IMR-90 (cell line): ENCODE data around the gene ABHD6. TPM values are rescaled to one million over a fixed set of nuclear protein-coding genes. Genes with fewer than 3 reads are reported as not detected.

Experiments used
- ATAC-seq: fragments of 200-7000 bp; cut with Tn5 transposase; 2 replicates; pipeline ENCODE4 v1.9.1; 2020; ENCODE audit warnings: low read depth, mild to moderate bottlenecking, moderate library complexity
- BruUV-seq: library from RNA; stranded (reverse); fragments of 400-500 nt; replicated peaks from 2 replicates; lab custom pipeline; 2021; lab: Mats Ljungman, UMichigan
- CTCF ChIA-PET: fragments of 300-600 bp; formaldehyde crosslinking; extraction: SDS; loops from one replicate; lab custom pipeline; 2021; ENCODE audit warnings: antibody characterized with exemption; lab: Yijun Ruan, JAX
- POLR2A ChIA-PET: fragments of 300-600 bp; sonication (Branson Sonifier 250); formaldehyde crosslinking; loops from one replicate; lab custom pipeline; 2022; ENCODE audit warnings: antibody characterized with exemption; ENCODE audit not compliant: unreplicated experiment; lab: Charles Lee
- DNase-seq: peaks from one replicate; pipeline ENCODE4 v3.0.0; 2013
- H2AFZ ChIP-seq: replicated peaks from 2 replicates; pipeline ENCODE3; 2013; ENCODE audit warnings: low read length, mild to moderate bottlenecking; ENCODE audit not compliant: poor library complexity
- H2AK5ac ChIP-seq: 2 replicates; pipeline ENCODE4 v1.6.1; 2013; ENCODE audit warnings: low read depth, low read length, inconsistent platforms
- H2AK9ac ChIP-seq: replicated peaks from 2 replicates; pipeline ENCODE3; 2013; ENCODE audit warnings: mild to moderate bottlenecking, low read depth, low read length, moderate library complexity; ENCODE audit not compliant: poor library complexity
- H2BK120ac ChIP-seq: 2 replicates; pipeline ENCODE4 v1.6.1; 2013; ENCODE audit warnings: low read depth, low read length, inconsistent platforms
- H2BK15ac ChIP-seq: 3 replicates; pipeline ENCODE4 v1.6.1; 2013; ENCODE audit warnings: low read depth, low read length, inconsistent platforms
- H2BK20ac ChIP-seq: 2 replicates; pipeline ENCODE4 v1.6.1; 2013; ENCODE audit warnings: low read depth, mild to moderate bottlenecking, inconsistent platforms, low read length, moderate library complexity
- H2BK5ac ChIP-seq: 2 replicates; pipeline ENCODE4 v1.6.1; 2013; ENCODE audit warnings: mild to moderate bottlenecking, low read depth, low read length, inconsistent platforms; ENCODE audit not compliant: poor library complexity, severe bottlenecking
- H3K14ac ChIP-seq: replicated peaks from 2 replicates; pipeline ENCODE4 v1.6.1; 2013; ENCODE audit warnings: low read depth, low read length, inconsistent platforms
- H3K18ac ChIP-seq: 2 replicates; pipeline ENCODE4 v1.6.1; 2013; ENCODE audit warnings: low read depth, low read length, control low read depth
- H3K23ac ChIP-seq: 2 replicates; pipeline ENCODE4 v1.6.1; 2013; ENCODE audit warnings: low read depth, low read length, inconsistent platforms
- H3K27ac ChIP-seq: 2 replicates; pipeline ENCODE4 v1.5.1; 2013; ENCODE audit warnings: mild to moderate bottlenecking, control low read depth, low read length; ENCODE audit not compliant: insufficient read depth
- H3K27me3 ChIP-seq: 2 replicates; pipeline ENCODE4 v1.6.1; 2013; ENCODE audit warnings: low read length; ENCODE audit not compliant: control insufficient read depth, insufficient read depth
- H3K36me3 ChIP-seq: 2 replicates; pipeline ENCODE4 v1.6.1; 2013; ENCODE audit warnings: low read length, mixed read lengths; ENCODE audit not compliant: control insufficient read depth, insufficient read depth
- H3K4ac ChIP-seq: 2 replicates; pipeline ENCODE4 v1.6.1; 2013; ENCODE audit warnings: low read depth, low read length, inconsistent platforms
- H3K4me1 ChIP-seq: 2 replicates; pipeline ENCODE4 v1.6.1; 2013; ENCODE audit warnings: low read length, mixed read lengths; ENCODE audit not compliant: control insufficient read depth, insufficient read depth
- H3K4me2 ChIP-seq: 2 replicates; pipeline ENCODE4 v1.6.1; 2013; ENCODE audit warnings: low read depth, mild to moderate bottlenecking, control low read depth, low read length, moderate library complexity
- H3K4me3 ChIP-seq: 2 replicates; pipeline ENCODE4 v1.5.1; 2013; ENCODE audit warnings: low read depth, mild to moderate bottlenecking, control low read depth, low read length, moderate library complexity; ENCODE audit not compliant: insufficient read depth
- H3K56ac ChIP-seq: 2 replicates; pipeline ENCODE4 v1.6.1; 2013; ENCODE audit warnings: low read length, inconsistent platforms; ENCODE audit not compliant: insufficient read depth; ENCODE audit errors: extremely low read depth
- H3K79me1 ChIP-seq, 2 experiments: 2 replicates each; pipeline ENCODE4 v1.6.1; 2013; ENCODE audit warnings: low read length in 2 of 2, inconsistent platforms in 1 of 2, low read depth in 1 of 2
- H3K9ac ChIP-seq: 2 replicates; pipeline ENCODE4 v1.6.1; 2013; ENCODE audit warnings: low read depth, low read length, control low read depth
- H3K9me1 ChIP-seq: 2 replicates; pipeline ENCODE4 v1.6.1; 2013; ENCODE audit warnings: low read length, inconsistent platforms; ENCODE audit not compliant: insufficient read depth
- H3K9me3 ChIP-seq: 2 replicates; pipeline ENCODE4 v1.6.1; 2013; ENCODE audit warnings: low read length; ENCODE audit not compliant: control insufficient read depth, insufficient read depth
- H4K20me1 ChIP-seq: 2 replicates; pipeline ENCODE4 v1.6.1; 2013; ENCODE audit warnings: low read length, inconsistent platforms; ENCODE audit not compliant: insufficient read depth
- H4K5ac ChIP-seq: 2 replicates; pipeline ENCODE4 v1.6.1; 2013; ENCODE audit warnings: mild to moderate bottlenecking, low read depth, low read length, control low read depth
- H4K8ac ChIP-seq, 2 experiments: 2 replicates each; pipeline ENCODE4 v1.6.1; 2013; ENCODE audit warnings: low read depth in 2 of 2, low read length in 2 of 2, control low read depth in 1 of 2, inconsistent platforms in 1 of 2
- H4K91ac ChIP-seq: 2 replicates; pipeline ENCODE4 v1.6.1; 2013; ENCODE audit warnings: low read depth, low read length, inconsistent platforms; ENCODE audit not compliant: insufficient read depth
- BHLHE40 ChIP-seq: fragments of 150-350 bp; IDR thresholded peaks from 2 replicates; pipeline ENCODE4 v1.6.1; 2016; ENCODE audit warnings: mild to moderate bottlenecking, low read depth, low read length
- CEBPB ChIP-seq: IDR thresholded peaks from 2 replicates; pipeline ENCODE4 v1.6.1; 2012; ENCODE audit warnings: low read depth, low read length, improper control_type of control experiment
- CHD1 ChIP-seq: IDR thresholded peaks from 2 replicates; pipeline ENCODE4 v1.6.1; 2012; ENCODE audit warnings: low read depth, low read length, improper control_type of control experiment
- FOS ChIP-seq: fragments of 150-350 bp; IDR thresholded peaks from 2 replicates; pipeline ENCODE4 v1.6.1; 2016; ENCODE audit warnings: low read depth, low read length
- MAFK ChIP-seq: IDR thresholded peaks from 2 replicates; pipeline ENCODE4 v1.6.1; 2012; ENCODE audit warnings: low read depth, low read length, improper control_type of control experiment
- MAZ ChIP-seq: IDR thresholded peaks from 2 replicates; pipeline ENCODE4 v1.6.1; 2012; ENCODE audit warnings: low read depth, mild to moderate bottlenecking, low read length, improper control_type of control experiment, moderate library complexity, borderline replicate concordance
- MXI1 ChIP-seq: IDR thresholded peaks from 2 replicates; pipeline ENCODE4 v1.6.1; 2012; ENCODE audit warnings: low read depth, mild to moderate bottlenecking, low read length, moderate library complexity, borderline replicate concordance
- NFE2L2 ChIP-seq: fragments of 150-350 bp; IDR thresholded peaks from 2 replicates; pipeline ENCODE4 v1.6.1; 2016; ENCODE audit warnings: low read depth, mild to moderate bottlenecking, low read length
- POLR2A ChIP-seq: IDR thresholded peaks from 2 replicates; pipeline ENCODE4 v1.6.1; 2012; ENCODE audit warnings: mild to moderate bottlenecking, low read depth, low read length
- RAD21 ChIP-seq: IDR thresholded peaks from 2 replicates; pipeline ENCODE4 v1.6.1; 2012; ENCODE audit warnings: low read length, improper control_type of control experiment
- RCOR1 ChIP-seq: IDR thresholded peaks from 2 replicates; pipeline ENCODE4 v1.6.1; 2012; ENCODE audit warnings: mild to moderate bottlenecking, low read length, improper control_type of control experiment; ENCODE audit not compliant: insufficient replicate concordance
- RFX5 ChIP-seq: IDR thresholded peaks from 2 replicates; pipeline ENCODE4 v1.8.0; 2012; ENCODE audit warnings: low read depth, mild to moderate bottlenecking, low read length, moderate library complexity
- SMC3 ChIP-seq: fragments of 150-350 bp; IDR thresholded peaks from 2 replicates; pipeline ENCODE4 v1.6.1; 2016; ENCODE audit warnings: low read depth, mild to moderate bottlenecking, antibody characterized with exemption, low read length, moderate library complexity
- WGBS, 2 experiments: methylation state at CpG; one replicate each; pipeline versions ENCODE4 v1.1.5 to v1.1.7; 2013; ENCODE audit warnings: missing lambda C conversion rate in 2 of 2; ENCODE audit not compliant: insufficient read length in 1 of 2; ENCODE audit errors: extremely low coverage in 2 of 2; 5-methylcytosine and 5-hydroxymethylcytosine counted together
- dilution Hi-C: fragments of 300-500 bp; cut with HindIII; formaldehyde crosslinking; loops from one replicate; pipeline ENCODE4 v1.14.3; 2018; ENCODE audit warnings: low sequenced_read_pairs; ENCODE audit not compliant: unreplicated experiment
- in situ Hi-C: fragments of 300-500 bp; cut with MboI; formaldehyde crosslinking; loops from 3 replicates; pipeline ENCODE4 v1.14.3; 2019; ENCODE audit warnings: low sequenced_read_pairs, inconsistent platforms, mixed read lengths
- intact Hi-C: fragments of 100-400 bp; cut with micrococcal nuclease; formaldehyde crosslinking; loops from 2 replicates; pipeline ENCODE4 v1.10.0; 2022
- polyA plus RNA-seq, 3 experiments: library from polyadenylated mRNA; depleted of rRNA; stranded (reverse); fragments of >200 nt; gene quantifications; 2 replicates each; pipeline ENCODE4 v1.2.3, GENCODE V29; 2012; ENCODE audit warnings: low replicate concordance in 1 of 3
- total RNA-seq: library from RNA; depleted of rRNA; stranded (reverse); fragments of >200 nt; gene quantifications from 2 replicates; pipeline ENCODE4 v1.2.3, GENCODE V29; 2012
- TF ChIP-seq, protein P1 (sequence below): conservative IDR thresholded peaks from 2 replicates; pipeline ENCODE4 v1.5.1; 2012; ENCODE audit warnings: mild to moderate bottlenecking, low read depth, low read length, improper control_type of control experiment
- TF ChIP-seq, protein P2 (sequence below): fragments of 150-350 bp; IDR thresholded peaks from 2 replicates; pipeline ENCODE4 v1.6.1; 2016; ENCODE audit warnings: low read depth, mild to moderate bottlenecking, low read length, moderate library complexity, borderline replicate concordance
- TF ChIP-seq, protein P3 (sequence below): fragments of 150-350 bp; IDR thresholded peaks from 2 replicates; pipeline ENCODE4 v1.6.1; 2017; ENCODE audit warnings: mild to moderate bottlenecking, antibody characterized with exemption, low read length, low read depth

ABHD6 gene
- total and polyA plus RNA-seq, 2 of the 4 experiments (the other 2 are of a cell fraction): 5.0 to 5.6 TPM

DNA sequence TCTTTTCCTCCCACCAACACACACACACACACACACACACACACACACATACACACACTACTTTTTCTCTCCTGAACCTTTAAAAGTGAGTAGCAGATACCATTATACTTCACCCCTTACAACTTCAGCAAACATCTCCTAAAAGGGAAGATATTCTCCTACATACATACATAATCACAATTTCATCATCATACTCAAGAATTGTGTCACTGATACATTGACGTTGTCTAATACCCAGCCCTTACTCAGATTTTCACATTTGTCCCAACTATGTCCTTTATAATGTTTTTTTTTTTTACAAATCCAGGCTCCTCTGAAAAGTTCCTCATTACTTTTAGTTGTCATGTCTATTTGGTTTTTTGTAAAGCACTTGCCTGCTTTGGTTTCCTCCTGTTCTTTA, 18.5 kb downstream of the ABHD6 start:
- Histone ChIP-seq H3K4me2 (no peak overlapping the region), H2BK5ac (no peak overlapping the region), H3K4me3 (no peak overlapping the region), H3K56ac (no peak overlapping the region), H4K5ac (no peak overlapping the region), H2BK120ac (no peak overlapping the region), H3K9me1 (peaks cover 9% of the 10 kb centered on the region), H3K36me3 (peaks cover 8% of the 10 kb centered on the region), H4K8ac (no peak overlapping the region), H3K9me3 (no peaks in the 10 kb centered on the region), H3K27me3 (no peaks in the 10 kb centered on the region), H3K18ac (no peak overlapping the region), H3K14ac (no peak overlapping the region), H2BK20ac (no peak overlapping the region), H4K20me1 (peaks cover 5% of the 10 kb centered on the region; the same call in 1 of the 2 replicates), H3K4me1 (peaks cover 9% of the 10 kb centered on the region), H3K9ac (no peak overlapping the region), H3K79me1 (no peaks in the 10 kb centered on the region), H3K4ac (no peak overlapping the region), H2AFZ (no peak overlapping the region), H4K91ac (no peak overlapping the region), H3K23ac (no peak overlapping the region), H3K27ac (no peak overlapping the region), H2BK15ac (no peak overlapping the region), H2AK9ac (no peak overlapping the region), H2AK5ac (no peak overlapping the region)
- POLR2A ChIA-PET: no interaction called here
- CTCF ChIA-PET: no interaction called here
- ATAC-seq (no peak), DNase-seq (no peak)
- dilution Hi-C loops: no loop called here
- no peak for TF ChIP-seq CHD1
- TF ChIP-seq RAD21: no peak
- TF ChIP-seq NFE2L2: no peak
- TF ChIP-seq MXI1: no peak
- TF ChIP-seq MAFK: no peak
- TF ChIP-seq MAZ: no peak
- no peak for TF ChIP-seq CEBPB
- TF ChIP-seq SMC3: no peak
- no peak for TF ChIP-seq FOS
- TF ChIP-seq, protein P1, sequence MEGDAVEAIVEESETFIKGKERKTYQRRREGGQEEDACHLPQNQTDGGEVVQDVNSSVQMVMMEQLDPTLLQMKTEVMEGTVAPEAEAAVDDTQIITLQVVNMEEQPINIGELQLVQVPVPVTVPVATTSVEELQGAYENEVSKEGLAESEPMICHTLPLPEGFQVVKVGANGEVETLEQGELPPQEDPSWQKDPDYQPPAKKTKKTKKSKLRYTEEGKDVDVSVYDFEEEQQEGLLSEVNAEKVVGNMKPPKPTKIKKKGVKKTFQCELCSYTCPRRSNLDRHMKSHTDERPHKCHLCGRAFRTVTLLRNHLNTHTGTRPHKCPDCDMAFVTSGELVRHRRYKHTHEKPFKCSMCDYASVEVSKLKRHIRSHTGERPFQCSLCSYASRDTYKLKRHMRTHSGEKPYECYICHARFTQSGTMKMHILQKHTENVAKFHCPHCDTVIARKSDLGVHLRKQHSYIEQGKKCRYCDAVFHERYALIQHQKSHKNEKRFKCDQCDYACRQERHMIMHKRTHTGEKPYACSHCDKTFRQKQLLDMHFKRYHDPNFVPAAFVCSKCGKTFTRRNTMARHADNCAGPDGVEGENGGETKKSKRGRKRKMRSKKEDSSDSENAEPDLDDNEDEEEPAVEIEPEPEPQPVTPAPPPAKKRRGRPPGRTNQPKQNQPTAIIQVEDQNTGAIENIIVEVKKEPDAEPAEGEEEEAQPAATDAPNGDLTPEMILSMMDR: no peak
- TF ChIP-seq RFX5: no peak
- no peak for TF ChIP-seq BHLHE40
- TF ChIP-seq POLR2A: no peak
- no peak for TF ChIP-seq RCOR1
- TF ChIP-seq, protein P2, sequence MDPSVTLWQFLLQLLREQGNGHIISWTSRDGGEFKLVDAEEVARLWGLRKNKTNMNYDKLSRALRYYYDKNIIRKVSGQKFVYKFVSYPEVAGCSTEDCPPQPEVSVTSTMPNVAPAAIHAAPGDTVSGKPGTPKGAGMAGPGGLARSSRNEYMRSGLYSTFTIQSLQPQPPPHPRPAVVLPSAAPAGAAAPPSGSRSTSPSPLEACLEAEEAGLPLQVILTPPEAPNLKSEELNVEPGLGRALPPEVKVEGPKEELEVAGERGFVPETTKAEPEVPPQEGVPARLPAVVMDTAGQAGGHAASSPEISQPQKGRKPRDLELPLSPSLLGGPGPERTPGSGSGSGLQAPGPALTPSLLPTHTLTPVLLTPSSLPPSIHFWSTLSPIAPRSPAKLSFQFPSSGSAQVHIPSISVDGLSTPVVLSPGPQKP: no peak
- TF ChIP-seq, protein P3, sequence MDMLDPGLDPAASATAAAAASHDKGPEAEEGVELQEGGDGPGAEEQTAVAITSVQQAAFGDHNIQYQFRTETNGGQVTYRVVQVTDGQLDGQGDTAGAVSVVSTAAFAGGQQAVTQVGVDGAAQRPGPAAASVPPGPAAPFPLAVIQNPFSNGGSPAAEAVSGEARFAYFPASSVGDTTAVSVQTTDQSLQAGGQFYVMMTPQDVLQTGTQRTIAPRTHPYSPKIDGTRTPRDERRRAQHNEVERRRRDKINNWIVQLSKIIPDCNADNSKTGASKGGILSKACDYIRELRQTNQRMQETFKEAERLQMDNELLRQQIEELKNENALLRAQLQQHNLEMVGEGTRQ: no peak
- intact Hi-C loops: no loop called here
- no CpG with 5 or more reads among the region's 1 CpG for WGBS, 2 experiments
- in situ Hi-C loops: no loop called here
- BruUV-seq: no TSS peak
